ENCODE data around the gene ANKRD11.

DNA sequence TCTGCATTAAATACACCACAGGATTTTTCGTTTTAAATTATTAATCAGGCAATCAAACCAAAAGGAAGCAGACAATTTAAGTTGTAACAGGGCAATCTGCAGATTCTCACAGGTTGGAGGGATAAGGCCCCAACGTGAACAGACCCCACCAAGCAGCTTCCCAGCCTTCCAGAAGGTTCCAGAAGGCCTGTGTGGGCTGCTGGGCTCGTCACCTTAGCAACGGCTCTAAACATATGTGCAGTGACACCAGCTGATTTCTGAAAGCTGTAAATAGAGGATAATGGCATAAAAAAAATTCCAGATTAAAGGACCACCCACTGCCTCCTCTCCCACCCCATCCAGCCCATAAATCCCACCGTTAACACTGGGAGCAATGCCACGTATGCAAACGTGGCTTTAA is 149.1 kb downstream of the ANKRD11 start:
- TF ChIP-seq, protein P1, sequence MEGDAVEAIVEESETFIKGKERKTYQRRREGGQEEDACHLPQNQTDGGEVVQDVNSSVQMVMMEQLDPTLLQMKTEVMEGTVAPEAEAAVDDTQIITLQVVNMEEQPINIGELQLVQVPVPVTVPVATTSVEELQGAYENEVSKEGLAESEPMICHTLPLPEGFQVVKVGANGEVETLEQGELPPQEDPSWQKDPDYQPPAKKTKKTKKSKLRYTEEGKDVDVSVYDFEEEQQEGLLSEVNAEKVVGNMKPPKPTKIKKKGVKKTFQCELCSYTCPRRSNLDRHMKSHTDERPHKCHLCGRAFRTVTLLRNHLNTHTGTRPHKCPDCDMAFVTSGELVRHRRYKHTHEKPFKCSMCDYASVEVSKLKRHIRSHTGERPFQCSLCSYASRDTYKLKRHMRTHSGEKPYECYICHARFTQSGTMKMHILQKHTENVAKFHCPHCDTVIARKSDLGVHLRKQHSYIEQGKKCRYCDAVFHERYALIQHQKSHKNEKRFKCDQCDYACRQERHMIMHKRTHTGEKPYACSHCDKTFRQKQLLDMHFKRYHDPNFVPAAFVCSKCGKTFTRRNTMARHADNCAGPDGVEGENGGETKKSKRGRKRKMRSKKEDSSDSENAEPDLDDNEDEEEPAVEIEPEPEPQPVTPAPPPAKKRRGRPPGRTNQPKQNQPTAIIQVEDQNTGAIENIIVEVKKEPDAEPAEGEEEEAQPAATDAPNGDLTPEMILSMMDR (conservative IDR thresholded peaks at IDR 0.05; ENCODE audit: low read length) = no peak
- TF ChIP-seq EZH2phosphoT487 (IDR thresholded peaks at IDR 0.05; ENCODE audit: borderline replicate concordance) = no peak

All from Loucy (cell line).